Upper lobe of left lung (tissue), 4 donors: ENCODE results near the gene LACTB.
"Not testable (repeated sequence)": the region's sequence is repeated elsewhere in the genome, so short reads cannot be mapped to it uniquely, and the experiment has no call there.

Experiments used
- EP300 ChIP-seq, 4 donors: sonication (generic); formaldehyde crosslinking; IDR thresholded peaks; one replicate each; pipeline ENCODE4 v1.5.1; 2017; ENCODE audit warnings: antibody characterized with exemption in 4 of 4, control low read depth in 2 of 4
- TF ChIP-seq, protein P1 (sequence below), 6 experiments: fragments of 450-650 bp in 4 of 6; fragments of 200-600 bp in 2 of 6; sonication (generic) in 2 of 6; IDR thresholded peaks; one replicate each; pipeline ENCODE4 v1.5.1; 2016 to 2019; ENCODE audit warnings: antibody characterized with exemption in 6 of 6

- not testable (repeated sequence) for TF ChIP-seq EP300 (IDR thresholded peaks at IDR 0.05)
- TF ChIP-seq, protein P1, sequence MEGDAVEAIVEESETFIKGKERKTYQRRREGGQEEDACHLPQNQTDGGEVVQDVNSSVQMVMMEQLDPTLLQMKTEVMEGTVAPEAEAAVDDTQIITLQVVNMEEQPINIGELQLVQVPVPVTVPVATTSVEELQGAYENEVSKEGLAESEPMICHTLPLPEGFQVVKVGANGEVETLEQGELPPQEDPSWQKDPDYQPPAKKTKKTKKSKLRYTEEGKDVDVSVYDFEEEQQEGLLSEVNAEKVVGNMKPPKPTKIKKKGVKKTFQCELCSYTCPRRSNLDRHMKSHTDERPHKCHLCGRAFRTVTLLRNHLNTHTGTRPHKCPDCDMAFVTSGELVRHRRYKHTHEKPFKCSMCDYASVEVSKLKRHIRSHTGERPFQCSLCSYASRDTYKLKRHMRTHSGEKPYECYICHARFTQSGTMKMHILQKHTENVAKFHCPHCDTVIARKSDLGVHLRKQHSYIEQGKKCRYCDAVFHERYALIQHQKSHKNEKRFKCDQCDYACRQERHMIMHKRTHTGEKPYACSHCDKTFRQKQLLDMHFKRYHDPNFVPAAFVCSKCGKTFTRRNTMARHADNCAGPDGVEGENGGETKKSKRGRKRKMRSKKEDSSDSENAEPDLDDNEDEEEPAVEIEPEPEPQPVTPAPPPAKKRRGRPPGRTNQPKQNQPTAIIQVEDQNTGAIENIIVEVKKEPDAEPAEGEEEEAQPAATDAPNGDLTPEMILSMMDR (IDR thresholded peaks at IDR 0.05), result not testable (repeated sequence)
Observed at GRCh38 chr15:63098901-63099300, 22.8 kb upstream of the LACTB start.
